Lung (tissue), 12 donors: ENCODE results near the gene PTGFR. TPM values are rescaled to one million over a fixed set of nuclear protein-coding genes. Genes with fewer than 3 reads are reported as not detected.

Experiments used
- ATAC-seq: fragments of 200-7000 bp; cut with Tn5 transposase; one replicate; pipeline ENCODE4 v1.9.1; 2020; ENCODE audit warnings: moderate number of reproducible peaks; ENCODE audit not compliant: insufficient read depth, low FRiP score
- DNase-seq, 3 donors: peaks; one replicate each; pipeline ENCODE4 v3.0.0-alpha.2; 2013 to 2017
- H3K27ac ChIP-seq, 2 donors: one replicate each; pipeline ENCODE4 v1.5.1; 2013; ENCODE audit warnings: mild to moderate bottlenecking in 2 of 2, moderate library complexity in 2 of 2, control low read depth in 1 of 2, inconsistent platforms in 1 of 2, low read depth in 1 of 2, low read length in 1 of 2
- H3K27me3 ChIP-seq, 3 donors: one replicate each; pipeline ENCODE4 v1.5.1; 2013; ENCODE audit warnings: low read length in 2 of 3; ENCODE audit not compliant: control insufficient read depth in 3 of 3, insufficient read depth in 3 of 3
- H3K36me3 ChIP-seq, 4 donors: one replicate each; pipeline ENCODE4 v1.5.1; 2013; ENCODE audit warnings: low read length in 4 of 4, mild to moderate bottlenecking in 1 of 4, moderate library complexity in 1 of 4; ENCODE audit not compliant: control insufficient read depth in 4 of 4, insufficient read depth in 4 of 4
- H3K4me1 ChIP-seq, 5 donors: one replicate each; pipeline ENCODE4 v1.5.1; 2013; ENCODE audit warnings: low read length in 5 of 5, mild to moderate bottlenecking in 2 of 5, moderate library complexity in 1 of 5; ENCODE audit not compliant: control insufficient read depth in 5 of 5, insufficient read depth in 5 of 5
- H3K4me3 ChIP-seq: one replicate; pipeline ENCODE4 v1.5.1; 2013; ENCODE audit warnings: mild to moderate bottlenecking, control low read depth, moderate library complexity
- H3K9ac ChIP-seq, 2 donors: one replicate each; pipeline ENCODE4 v1.5.1; 2013; ENCODE audit warnings: low read length in 2 of 2, control low read depth in 1 of 2; ENCODE audit not compliant: insufficient read depth in 1 of 2
- H3K9me3 ChIP-seq, 4 donors: one replicate each; pipeline ENCODE4 v1.5.1; 2013; ENCODE audit warnings: low read length in 3 of 4, mild to moderate bottlenecking in 1 of 4, moderate library complexity in 1 of 4; ENCODE audit not compliant: control insufficient read depth in 4 of 4, insufficient read depth in 3 of 4
- CTCF ChIP-seq: IDR thresholded peaks from 2 replicates; pipeline ENCODE4 v1.5.1; 2012; ENCODE audit warnings: mild to moderate bottlenecking; ENCODE audit errors: control extremely low read depth, extremely low read depth
- WGBS, 2 donors: extraction: QIAGEN DNeasy Blood & Tissue Kit; methylation state at CpG; one replicate each; pipeline ENCODE4 v1.1.7; 2013; 5-methylcytosine and 5-hydroxymethylcytosine counted together
- polyA plus RNA-seq, 2 donors: library from polyadenylated mRNA; stranded (reverse); fragments of 200-250 nt; gene quantifications; one replicate each; pipeline ENCODE4 v1.2.1, GENCODE V29; 2013
- total RNA-seq, 2 donors: library from RNA; depleted of rRNA in 1 of 2; stranded (reverse); fragments of >200 nt in 1 of 2; gene quantifications; one replicate each; pipeline ENCODE4 v1.2.1, GENCODE V29; 2014 to 2021
- donor health status: control.
- donor health status: control.
- donor health status: Bipolar disorder and iron deficiency.
- donor health status: healthy.
- donor health status: DM: yes; HTN: yes; CAD: no.

The PTGFR gene
- total and polyA plus RNA-seq, 4 donors = 0.68 to 4.8 (median 2.9) TPM

- DNase-seq (no peak), ATAC-seq (no peak)
- Histone ChIP-seq H3K27me3 (no peaks in the 10 kb centered on the region), H3K4me3 (no peak overlapping the region), H3K9me3 (peaks cover 0 to 8% (median 4%) of the 10 kb centered on the region in 4 donors), H3K36me3 (no peaks in the 10 kb centered on the region), H3K4me1 (peaks cover 0 to 1% (median 0%) of the 10 kb centered on the region in 5 donors), H3K27ac (no peak overlapping the region), H3K9ac (no peak overlapping the region)
- no peak for TF ChIP-seq CTCF
- WGBS, 2 donors = 86 to 92% methylated on average over 1 of the region's 1 CpG
Observed at GRCh38 chr1:78464449-78464891, 26.3 kb upstream of the PTGFR start.

GRCh38 chr1:78465143-78465542 lies 25.6 kb upstream of the PTGFR start:
- H3K27ac ChIP-seq = no peak overlapping the region
- H3K27me3 ChIP-seq = no peaks in the 10 kb centered on the region
- no peak for TF ChIP-seq CTCF
- H3K4me3 ChIP-seq = no peak overlapping the region
- H3K9ac ChIP-seq = no peak overlapping the region
- WGBS, 2 donors = 78 to 89% methylated on average over 1 of the region's 1 CpG
- H3K4me1 ChIP-seq = peaks cover 0 to 1% (median 0%) of the 10 kb centered on the region in 5 donors
- ATAC-seq (no peak), DNase-seq (no peak)
- H3K9me3 ChIP-seq = peaks cover 0 to 8% (median 4%) of the 10 kb centered on the region in 4 donors
- no peaks in the 10 kb centered on the region for H3K36me3 ChIP-seq

- Histone ChIP-seq H3K9me3 (peaks cover 0 to 9% (median 0%) of the 10 kb centered on the region in 4 donors), H3K27me3 (no peaks in the 10 kb centered on the region), H3K4me3 (no peak overlapping the region), H3K9ac (no peak overlapping the region), H3K36me3 (no peaks in the 10 kb centered on the region), H3K27ac (no peak overlapping the region), H3K4me1 (peaks cover 0 to 1% (median 0%) of the 10 kb centered on the region in 5 donors)
- 89 to 100% methylated on average over 1 of the region's 1 CpG for WGBS, 2 donors
- ATAC-seq (no peak), DNase-seq (no peak)
- no peak for TF ChIP-seq CTCF
Observed at GRCh38 chr1:78468521-78468920, 22.3 kb upstream of the PTGFR start.

GRCh38 chr1:78469576-78469975 lies 21.2 kb upstream of the PTGFR start:
- no peak for TF ChIP-seq CTCF
- WGBS, 2 donors = 67 to 84% methylated on average over 1 of the region's 1 CpG
- no peak overlapping the region for H3K27ac ChIP-seq

More at GRCh38 chr1:78469576-78469975, 21.2 kb upstream of the PTGFR start:
- Histone ChIP-seq H3K4me3 (no peak overlapping the region), H3K36me3 (no peaks in the 10 kb centered on the region), H3K4me1 (peaks cover 0 to 1% (median 0%) of the 10 kb centered on the region in 5 donors), H3K9me3 (peaks cover 0 to 12% (median 0%) of the 10 kb centered on the region in 4 donors), H3K27me3 (no peaks in the 10 kb centered on the region), H3K9ac (no peak overlapping the region)
- DNase-seq (peak in 1 of 3 donors; percentile 3), ATAC-seq (no peak)
